Measurements from ENCODE around the gene HOOK2. TPM values are rescaled to one million over a fixed set of nuclear protein-coding genes. Genes with fewer than 3 reads are reported as not detected.
A peak's percentile ranks its signal among the peaks of the same experiment; 100 is the strongest.
"Not testable (repeated sequence)": the region's sequence is repeated elsewhere in the genome, so short reads cannot be mapped to it uniquely, and the experiment has no call there.

Gene HOOK2, protein sequence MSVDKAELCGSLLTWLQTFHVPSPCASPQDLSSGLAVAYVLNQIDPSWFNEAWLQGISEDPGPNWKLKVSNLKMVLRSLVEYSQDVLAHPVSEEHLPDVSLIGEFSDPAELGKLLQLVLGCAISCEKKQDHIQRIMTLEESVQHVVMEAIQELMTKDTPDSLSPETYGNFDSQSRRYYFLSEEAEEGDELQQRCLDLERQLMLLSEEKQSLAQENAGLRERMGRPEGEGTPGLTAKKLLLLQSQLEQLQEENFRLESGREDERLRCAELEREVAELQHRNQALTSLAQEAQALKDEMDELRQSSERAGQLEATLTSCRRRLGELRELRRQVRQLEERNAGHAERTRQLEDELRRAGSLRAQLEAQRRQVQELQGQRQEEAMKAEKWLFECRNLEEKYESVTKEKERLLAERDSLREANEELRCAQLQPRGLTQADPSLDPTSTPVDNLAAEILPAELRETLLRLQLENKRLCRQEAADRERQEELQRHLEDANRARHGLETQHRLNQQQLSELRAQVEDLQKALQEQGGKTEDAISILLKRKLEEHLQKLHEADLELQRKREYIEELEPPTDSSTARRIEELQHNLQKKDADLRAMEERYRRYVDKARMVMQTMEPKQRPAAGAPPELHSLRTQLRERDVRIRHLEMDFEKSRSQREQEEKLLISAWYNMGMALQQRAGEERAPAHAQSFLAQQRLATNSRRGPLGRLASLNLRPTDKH
- 24.6 and 26.8 TPM in 2 replicates for total RNA-seq
- long read RNA-seq, transcript HOOK2-201 (22 exons, 2,603 nt): major isoform, 14 of 41 reads
- long read RNA-seq, partial matches to known transcripts: 7 of 41 reads
- long read RNA-seq, other reads (novel, unspliced or antisense): 17 of 41 reads

DNA sequence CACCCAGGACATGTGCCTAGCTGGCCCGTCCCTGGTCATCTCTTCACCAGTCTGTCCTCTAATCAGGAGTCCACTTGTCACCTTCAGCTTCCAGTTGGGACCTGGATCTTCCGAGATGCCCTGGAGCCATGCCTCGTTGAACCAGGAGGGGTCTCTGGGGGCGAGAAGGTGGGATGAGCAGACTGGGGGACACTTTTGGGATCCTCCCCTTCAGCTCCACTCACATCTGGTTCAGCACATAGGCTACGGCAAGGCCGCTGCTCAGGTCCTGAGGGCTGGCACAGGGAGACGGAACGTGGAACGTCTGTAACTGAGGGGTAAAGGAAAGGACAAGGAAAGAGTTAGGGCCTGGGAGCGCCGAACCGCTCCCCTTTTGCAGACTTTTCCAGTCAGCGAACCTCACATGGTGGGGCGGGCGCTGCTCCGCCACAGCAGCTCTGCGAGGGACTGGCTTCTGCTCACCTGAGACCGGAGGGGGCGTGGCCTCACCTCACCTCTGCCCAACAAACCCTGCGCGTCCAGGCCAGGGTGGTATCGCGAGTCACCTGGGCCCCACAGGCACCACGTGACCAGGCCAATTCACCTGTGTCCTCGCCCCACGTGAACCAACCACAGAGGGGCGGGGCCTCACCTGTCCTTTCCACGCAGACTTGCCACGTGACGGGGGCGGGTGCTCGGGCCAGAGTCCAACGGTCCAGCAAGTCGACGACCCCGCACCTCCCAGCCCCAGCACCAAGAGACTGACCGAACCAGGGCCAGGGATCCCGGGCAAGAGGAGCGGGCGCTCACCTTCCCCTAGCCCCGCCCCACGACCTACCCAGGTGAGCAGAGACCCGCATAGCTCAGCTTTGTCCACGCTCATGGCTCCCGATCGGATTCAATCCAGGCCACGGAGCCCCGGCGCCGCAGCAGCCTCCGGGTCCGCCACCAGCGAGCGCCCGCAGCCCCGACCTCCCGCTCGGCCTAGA is at the start of gene HOOK2:
TSS of gene HOOK2 (minus strand) at position 965 of the 968 bp plus-strand sequence. CDS start at position 862, 103 bp downstream.
- peak within 1 kb of the TSS; percentile 71 for H3K4me3 Mint-ChIP-seq (ENCODE audit: unreplicated experiment)
- no peaks in the 10 kb centered on the region for H3K36me3 Mint-ChIP-seq (ENCODE audit: unreplicated experiment)
- no peak for DNase-seq (ENCODE audit: extremely low spot score, unreplicated experiment)
- peak within 1 kb of the TSS; percentile 38 for H3K27ac Mint-ChIP-seq (ENCODE audit: unreplicated experiment)
- H3K27me3 Mint-ChIP-seq (ENCODE audit: unreplicated experiment): no peaks in the 10 kb centered on the region
- peaks cover 30% of the 10 kb centered on the region for H3K4me1 Mint-ChIP-seq (ENCODE audit: unreplicated experiment)
- no peaks in the 10 kb centered on the region for H3K9me3 Mint-ChIP-seq (ENCODE audit: unreplicated experiment)
- TF ChIP-seq, protein P1, sequence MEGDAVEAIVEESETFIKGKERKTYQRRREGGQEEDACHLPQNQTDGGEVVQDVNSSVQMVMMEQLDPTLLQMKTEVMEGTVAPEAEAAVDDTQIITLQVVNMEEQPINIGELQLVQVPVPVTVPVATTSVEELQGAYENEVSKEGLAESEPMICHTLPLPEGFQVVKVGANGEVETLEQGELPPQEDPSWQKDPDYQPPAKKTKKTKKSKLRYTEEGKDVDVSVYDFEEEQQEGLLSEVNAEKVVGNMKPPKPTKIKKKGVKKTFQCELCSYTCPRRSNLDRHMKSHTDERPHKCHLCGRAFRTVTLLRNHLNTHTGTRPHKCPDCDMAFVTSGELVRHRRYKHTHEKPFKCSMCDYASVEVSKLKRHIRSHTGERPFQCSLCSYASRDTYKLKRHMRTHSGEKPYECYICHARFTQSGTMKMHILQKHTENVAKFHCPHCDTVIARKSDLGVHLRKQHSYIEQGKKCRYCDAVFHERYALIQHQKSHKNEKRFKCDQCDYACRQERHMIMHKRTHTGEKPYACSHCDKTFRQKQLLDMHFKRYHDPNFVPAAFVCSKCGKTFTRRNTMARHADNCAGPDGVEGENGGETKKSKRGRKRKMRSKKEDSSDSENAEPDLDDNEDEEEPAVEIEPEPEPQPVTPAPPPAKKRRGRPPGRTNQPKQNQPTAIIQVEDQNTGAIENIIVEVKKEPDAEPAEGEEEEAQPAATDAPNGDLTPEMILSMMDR (IDR thresholded peaks at IDR 0.05): no peak

DNA sequence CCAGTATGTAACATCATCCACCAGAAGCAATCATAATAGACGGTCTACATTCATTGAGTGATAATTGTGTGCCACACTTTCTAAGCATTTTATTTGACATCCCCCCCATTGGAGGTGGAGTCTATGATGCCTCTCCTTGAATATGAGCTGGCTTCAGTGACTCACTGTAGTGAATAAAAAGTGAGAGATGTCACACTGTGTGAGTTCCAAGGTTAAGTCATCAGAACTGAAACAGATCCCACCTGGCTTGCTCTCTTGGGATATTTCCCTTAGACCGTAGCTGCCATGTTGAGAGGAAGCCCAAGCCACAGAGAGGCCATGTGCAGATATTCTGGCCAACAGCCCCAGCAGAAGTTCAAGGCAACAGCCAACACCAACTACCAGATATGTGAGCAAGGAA is 46.4 kb upstream of the HOOK2 start:
- Mint-ChIP-seq H3K36me3 (ENCODE audit: unreplicated experiment) (no peaks in the 10 kb centered on the region), H3K27ac (ENCODE audit: unreplicated experiment) (no peak overlapping the region), H3K4me3 (ENCODE audit: unreplicated experiment) (no peak overlapping the region), H3K4me1 (ENCODE audit: unreplicated experiment) (peaks cover 5% of the 10 kb centered on the region), H3K27me3 (ENCODE audit: unreplicated experiment) (peaks cover 13% of the 10 kb centered on the region), H3K9me3 (ENCODE audit: unreplicated experiment) (peaks cover 7% of the 10 kb centered on the region)
- TF ChIP-seq, protein P1 (IDR thresholded peaks at IDR 0.05): no peak
- DNase-seq (ENCODE audit: extremely low spot score, unreplicated experiment): no peak

DNA sequence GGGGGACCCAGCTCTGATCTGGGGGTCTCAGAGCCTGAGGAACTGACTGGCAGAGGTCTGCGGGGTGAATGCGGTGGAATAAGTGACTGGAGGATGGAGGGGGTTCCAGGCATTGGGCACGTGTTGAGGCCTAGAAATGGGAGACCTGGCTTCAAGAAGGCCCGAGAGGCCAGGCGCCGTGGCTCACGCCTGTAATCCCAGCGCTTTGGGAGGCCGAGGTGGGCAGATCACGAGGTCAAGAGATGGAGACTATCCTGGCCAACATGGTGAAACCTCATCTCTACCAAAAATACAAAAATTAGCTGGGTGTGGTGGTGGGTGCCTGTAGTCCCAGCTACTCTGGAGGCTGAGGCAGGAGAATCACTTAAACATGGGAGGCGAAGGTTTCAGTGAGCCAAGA is 42.5 kb upstream of the HOOK2 start:
- H3K36me3 Mint-ChIP-seq (ENCODE audit: unreplicated experiment); DNase-seq (ENCODE audit: extremely low spot score, unreplicated experiment); H3K4me1 Mint-ChIP-seq (ENCODE audit: unreplicated experiment); H3K4me3 Mint-ChIP-seq (ENCODE audit: unreplicated experiment); H3K27ac Mint-ChIP-seq (ENCODE audit: unreplicated experiment); H3K9me3 Mint-ChIP-seq (ENCODE audit: unreplicated experiment); H3K27me3 Mint-ChIP-seq (ENCODE audit: unreplicated experiment): not testable (repeated sequence)

DNA sequence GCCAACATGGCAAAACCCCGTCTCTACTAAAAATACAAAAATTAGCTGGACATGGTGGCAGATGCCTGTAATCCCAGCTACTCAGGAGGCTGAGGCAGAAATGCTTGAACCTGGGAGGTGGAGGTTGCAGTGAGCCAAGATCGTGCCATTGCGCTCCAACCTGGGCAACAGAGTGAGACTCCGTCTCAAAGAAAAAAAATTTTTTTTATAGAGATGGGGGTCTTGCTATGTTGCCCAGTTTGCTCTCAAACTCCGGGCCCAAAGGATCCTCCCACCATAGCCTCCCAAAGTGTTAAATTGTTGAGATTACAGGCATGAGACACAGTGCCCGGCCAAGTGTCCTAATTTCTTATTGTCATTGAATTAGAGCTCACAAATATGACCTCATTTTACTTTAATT is 41.8 kb upstream of the HOOK2 start:
- DNase-seq (ENCODE audit: extremely low spot score, unreplicated experiment); H3K4me1 Mint-ChIP-seq (ENCODE audit: unreplicated experiment); H3K36me3 Mint-ChIP-seq (ENCODE audit: unreplicated experiment); H3K27ac Mint-ChIP-seq (ENCODE audit: unreplicated experiment); H3K9me3 Mint-ChIP-seq (ENCODE audit: unreplicated experiment); H3K27me3 Mint-ChIP-seq (ENCODE audit: unreplicated experiment); H3K4me3 Mint-ChIP-seq (ENCODE audit: unreplicated experiment): not testable (repeated sequence)

DNA sequence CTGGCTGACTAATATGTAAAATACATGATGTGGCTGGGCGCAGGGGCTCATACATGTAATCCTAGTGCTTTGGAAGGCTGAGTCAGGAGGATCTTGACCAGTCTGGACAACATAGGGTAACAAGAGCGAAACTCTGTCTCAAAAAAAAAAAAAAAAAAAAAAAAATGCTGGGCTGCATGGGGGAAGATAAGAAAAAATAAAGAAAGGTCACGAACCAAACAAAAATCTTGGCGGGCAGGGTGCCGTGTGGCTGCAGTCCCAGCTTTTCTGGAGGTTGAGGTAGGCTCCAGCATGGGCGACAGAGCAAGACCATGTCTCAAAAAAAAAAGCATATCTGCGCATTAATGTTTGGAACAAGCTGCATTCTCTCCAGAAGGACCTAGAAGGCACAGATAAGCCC is 39.7 kb upstream of the HOOK2 start:
- no peaks in the 10 kb centered on the region for H3K4me1 Mint-ChIP-seq (ENCODE audit: unreplicated experiment)
- no peak overlapping the region for H3K27ac Mint-ChIP-seq (ENCODE audit: unreplicated experiment)
- H3K4me3 Mint-ChIP-seq (ENCODE audit: unreplicated experiment): no peak overlapping the region
- H3K9me3 Mint-ChIP-seq (ENCODE audit: unreplicated experiment): no peaks in the 10 kb centered on the region
- peaks cover 2% of the 10 kb centered on the region for H3K36me3 Mint-ChIP-seq (ENCODE audit: unreplicated experiment)
- no peaks in the 10 kb centered on the region for H3K27me3 Mint-ChIP-seq (ENCODE audit: unreplicated experiment)
- DNase-seq (ENCODE audit: extremely low spot score, unreplicated experiment): no peak
- TF ChIP-seq, protein P1 (IDR thresholded peaks at IDR 0.05): no peak
